H1 (cell line): ENCODE data around the gene RALGAPA2. TPM values are rescaled to one million over a fixed set of nuclear protein-coding genes. Genes with fewer than 3 reads are reported as not detected.

Source experiments
- CTCF ChIA-PET: fragments of 300-600 bp; sonication (Branson Sonifier 250); formaldehyde crosslinking; loops from one replicate; lab custom pipeline; 2021; ENCODE audit not compliant: partially characterized antibody; lab: Charles Lee
- POLR2A ChIA-PET: fragments of 300-600 bp; sonication (Branson Sonifier 250); formaldehyde crosslinking; loops from one replicate; lab custom pipeline; 2021; ENCODE audit warnings: inconsistent platforms; ENCODE audit not compliant: partially characterized antibody; lab: Charles Lee
- DNase-seq, 2 experiments: peaks; one replicate each; pipeline versions ENCODE4 v3.0.0 to v3.0.0-alpha.2; 2010 to 2022; ENCODE audit warnings: low spot score in 2 of 2, low read depth in 1 of 2, mixed read lengths in 1 of 2
- FAIRE-seq: peaks from 2 replicates; lab custom pipeline; 2011; peaks lifted over from hg19 to GRCh38; lab: Jason Lieb, UNC
- H2AFZ ChIP-seq: 2 replicates; pipeline ENCODE4 v1.8.1; 2012; ENCODE audit warnings: low read length, inconsistent platforms
- H2AK5ac ChIP-seq: 2 replicates; pipeline ENCODE4 v1.6.1; 2013; ENCODE audit warnings: low read depth, low read length
- H2BK120ac ChIP-seq: replicated peaks from 2 replicates; pipeline ENCODE3; 2013; ENCODE audit warnings: low read depth, low read length, inconsistent platforms
- H2BK12ac ChIP-seq: 2 replicates; pipeline ENCODE4 v1.6.1; 2013; ENCODE audit warnings: low read depth, low read length
- H2BK15ac ChIP-seq: 2 replicates; pipeline ENCODE4 v1.6.1; 2013; ENCODE audit warnings: low read length
- H2BK20ac ChIP-seq: 2 replicates; pipeline ENCODE4 v1.6.1; 2013; ENCODE audit warnings: low read length
- H2BK5ac ChIP-seq: 2 replicates; pipeline ENCODE4 v1.6.1; 2013; ENCODE audit warnings: low read depth, low read length
- H3K14ac ChIP-seq: 2 replicates; pipeline ENCODE4 v1.6.1; 2013; ENCODE audit warnings: inconsistent platforms; ENCODE audit not compliant: insufficient read length
- H3K18ac ChIP-seq: 2 replicates; pipeline ENCODE4 v1.6.1; 2013; ENCODE audit warnings: low read length; ENCODE audit errors: extremely low read depth
- H3K23ac ChIP-seq: 2 replicates; pipeline ENCODE4 v1.6.1; 2013; ENCODE audit warnings: inconsistent platforms; ENCODE audit not compliant: insufficient read length
- H3K23me2 ChIP-seq: 2 replicates; pipeline ENCODE4 v1.6.1; 2013; ENCODE audit warnings: low read depth, low read length
- H3K27ac ChIP-seq: 2 replicates; pipeline ENCODE4 v1.6.1; 2011; ENCODE audit warnings: low read depth, low read length, inconsistent platforms
- H3K27me3 ChIP-seq, 4 experiments: replicated peaks in 1 of 4; 1 replicate in 1 of 4; 2 replicates in 3 of 4; pipeline versions ENCODE4 v1.6.1 to v1.8.1; 2011 to 2013; ENCODE audit warnings: low read length in 3 of 4, mild to moderate bottlenecking in 3 of 4, inconsistent platforms in 2 of 4, mixed read lengths in 2 of 4, moderate library complexity in 1 of 4; ENCODE audit not compliant: control insufficient read depth in 3 of 4, insufficient read depth in 3 of 4; ENCODE audit errors: extremely low read depth in 1 of 4
- H3K36me3 ChIP-seq, 4 experiments: 2 replicates each; pipeline versions ENCODE4 v1.6.1 to v1.8.1; 2011 to 2013; ENCODE audit warnings: mild to moderate bottlenecking in 4 of 4, low read length in 3 of 4, moderate library complexity in 2 of 4, control low read depth in 1 of 4, inconsistent platforms in 1 of 4; ENCODE audit not compliant: insufficient read depth in 4 of 4, control insufficient read depth in 2 of 4
- H3K4ac ChIP-seq: replicated peaks from 2 replicates; pipeline ENCODE3; 2013; ENCODE audit warnings: low read length, low read depth, mixed read lengths, inconsistent platforms; ENCODE audit not compliant: insufficient read length
- H3K4me1 ChIP-seq, 4 experiments: replicated peaks in 1 of 4; 1 replicate in 1 of 4; 2 replicates in 3 of 4; pipeline versions ENCODE4 v1.6.1 to v1.8.1; 2011 to 2013; ENCODE audit warnings: low read length in 3 of 4, inconsistent platforms in 2 of 4, mixed read lengths in 1 of 4; ENCODE audit not compliant: insufficient read depth in 4 of 4, control insufficient read depth in 3 of 4
- H3K4me2 ChIP-seq, 2 experiments: 2 replicates each; pipeline versions ENCODE4 v1.6.1 to v1.8.1; 2011 to 2013; ENCODE audit warnings: low read depth in 2 of 2, low read length in 2 of 2, control low read depth in 1 of 2, inconsistent platforms in 1 of 2, mild to moderate bottlenecking in 1 of 2; ENCODE audit not compliant: insufficient read depth in 1 of 2
- H3K4me3 ChIP-seq, 4 experiments: fragments of 200-600, 300-600 bp in 1 of 4; sonication (generic), shearing (Covaris generic), sonication (Bioruptor Twin) in 1 of 4; 2 replicates each; pipeline versions ENCODE4 v1.5.1 to v1.8.1; 2011 to 2016; ENCODE audit warnings: low read length in 4 of 4, low read depth in 3 of 4, control low read depth in 2 of 4, inconsistent platforms in 2 of 4, mild to moderate bottlenecking in 2 of 4, mixed read lengths in 1 of 4, moderate library complexity in 1 of 4; ENCODE audit not compliant: insufficient read depth in 2 of 4; ENCODE audit errors: extremely low read depth in 1 of 4
- H3K56ac ChIP-seq: replicated peaks from 2 replicates; pipeline ENCODE3; 2013; ENCODE audit warnings: low read depth, mild to moderate bottlenecking, mixed read lengths, low read length, inconsistent platforms; ENCODE audit not compliant: insufficient read length
- H3K79me1 ChIP-seq: 2 replicates; pipeline ENCODE4 v1.6.1; 2013; ENCODE audit warnings: low read depth, low read length, control low read depth
- H3K79me2 ChIP-seq, 2 experiments: 2 replicates each; pipeline versions ENCODE4 v1.6.1 to v1.8.1; 2012 to 2013; ENCODE audit warnings: low read length in 2 of 2, mild to moderate bottlenecking in 2 of 2, inconsistent platforms in 1 of 2; ENCODE audit not compliant: insufficient read depth in 2 of 2, control insufficient read depth in 1 of 2
- H3K9ac ChIP-seq, 4 experiments: replicated peaks in 1 of 4; 1 replicate in 1 of 4; 2 replicates in 3 of 4; pipeline versions ENCODE4 v1.6.1 to v1.8.1; 2011 to 2013; ENCODE audit warnings: low read depth in 3 of 4, low read length in 3 of 4, control low read depth in 2 of 4, mild to moderate bottlenecking in 2 of 4, moderate library complexity in 2 of 4, inconsistent platforms in 1 of 4; ENCODE audit errors: extremely low read depth in 1 of 4
- H3K9me3 ChIP-seq, 2 experiments: 2 replicates each; pipeline versions ENCODE4 v1.6.1 to v1.8.1; 2012 to 2013; ENCODE audit warnings: mild to moderate bottlenecking in 2 of 2, moderate library complexity in 2 of 2, control low read depth in 1 of 2, inconsistent platforms in 1 of 2, low read depth in 1 of 2, low read length in 1 of 2, mixed read lengths in 1 of 2; ENCODE audit not compliant: insufficient read depth in 2 of 2
- H4K20me1 ChIP-seq, 2 experiments: replicated peaks in 1 of 2; 2 replicates each; pipeline versions ENCODE3 to v1.8.1; 2011 to 2013; ENCODE audit warnings: inconsistent platforms in 2 of 2, low read length in 2 of 2, mild to moderate bottlenecking in 1 of 2; ENCODE audit not compliant: insufficient read depth in 2 of 2, control insufficient read depth in 1 of 2
- H4K5ac ChIP-seq: 2 replicates; pipeline ENCODE4 v1.6.1; 2013; ENCODE audit warnings: low read length, low read depth, mixed read lengths, inconsistent platforms; ENCODE audit not compliant: insufficient read length
- H4K8ac ChIP-seq: 2 replicates; pipeline ENCODE4 v1.8.0; 2013; ENCODE audit warnings: mild to moderate bottlenecking, moderate library complexity, low read length, inconsistent platforms; ENCODE audit not compliant: insufficient read depth; ENCODE audit errors: extremely low read depth
- H4K91ac ChIP-seq: replicated peaks from 2 replicates; pipeline ENCODE3; 2013; ENCODE audit warnings: low read length, mixed read lengths, inconsistent platforms; ENCODE audit not compliant: insufficient read length
- CHD2 ChIP-seq: IDR thresholded peaks from 2 replicates; pipeline ENCODE4 v1.6.1; 2012; ENCODE audit warnings: low read length, improper control_type of control experiment
- JUN ChIP-seq: IDR thresholded peaks from 2 replicates; pipeline ENCODE4 v1.6.1; 2011; ENCODE audit warnings: low read depth, mild to moderate bottlenecking, improper control_type of control experiment, low read length
- JUND ChIP-seq: IDR thresholded peaks from 2 replicates; pipeline ENCODE4 v1.6.1; 2011; ENCODE audit warnings: mild to moderate bottlenecking, improper control_type of control experiment, low read length
- KDM4A ChIP-seq: IDR thresholded peaks from one replicate; pipeline ENCODE4 v1.7.1; 2012; ENCODE audit warnings: low read depth, mild to moderate bottlenecking, moderate library complexity, low read length, inconsistent platforms; ENCODE audit not compliant: severe bottlenecking
- NANOG ChIP-seq: IDR thresholded peaks from 2 replicates; pipeline ENCODE4 v1.6.1; 2011; ENCODE audit warnings: low read length, low read depth, mild to moderate bottlenecking, inconsistent platforms; ENCODE audit not compliant: insufficient read depth, poor library complexity, severe bottlenecking
- PHF8 ChIP-seq: fragments of 200-600 bp; sonication (generic); conservative IDR thresholded peaks from 2 replicates; pipeline ENCODE4 v1.7.1; 2012; ENCODE audit warnings: low read depth, mild to moderate bottlenecking, inconsistent platforms, low read length, moderate library complexity
- RBBP5 ChIP-seq: IDR thresholded peaks from 2 replicates; pipeline ENCODE4 v1.7.1; 2012; ENCODE audit warnings: low read depth, mild to moderate bottlenecking, inconsistent platforms, low read length, moderate library complexity, borderline replicate concordance
- TEAD4 ChIP-seq: IDR thresholded peaks from 2 replicates; pipeline ENCODE4 v1.6.1; 2012; ENCODE audit warnings: low read depth, low read length, inconsistent platforms, mixed read lengths
- YY1 ChIP-seq: IDR thresholded peaks from 2 replicates; pipeline ENCODE4 v1.6.1; 2011; ENCODE audit warnings: low read depth, mild to moderate bottlenecking, low read length
- polyA plus RNA-seq, 7 experiments: library from polyadenylated mRNA; depleted of rRNA in 3 of 7; stranded (reverse) in 5 of 7; unstranded in 2 of 7; fragments of >200 nt in 5 of 7; fragments of 200-250 nt in 2 of 7; gene quantifications; 1 replicate in 5 of 7; 2 replicates in 1 of 7; 4 replicates in 1 of 7; pipeline versions ENCODE4 v1.2.1 to v1.2.3, GENCODE V29; 2011 to 2013; ENCODE audit warnings: missing spikeins in 2 of 7, mixed read lengths in 2 of 7
- total RNA-seq: library from RNA; stranded (reverse); fragmentation: NEBNext Ultra II Directional; extraction: Animal tissue kit (Norgen Biotek cat#: 25700); gene quantifications from 2 replicates; pipeline ENCODE4 v1.2.1, GENCODE V29; 2021

RALGAPA2 gene
- total and polyA plus RNA-seq, 2 of the 8 experiments (the other 6 are each of a cell fraction or from before 2014, with no cell fraction given) = 5.1 to 25.5 TPM

DNA sequence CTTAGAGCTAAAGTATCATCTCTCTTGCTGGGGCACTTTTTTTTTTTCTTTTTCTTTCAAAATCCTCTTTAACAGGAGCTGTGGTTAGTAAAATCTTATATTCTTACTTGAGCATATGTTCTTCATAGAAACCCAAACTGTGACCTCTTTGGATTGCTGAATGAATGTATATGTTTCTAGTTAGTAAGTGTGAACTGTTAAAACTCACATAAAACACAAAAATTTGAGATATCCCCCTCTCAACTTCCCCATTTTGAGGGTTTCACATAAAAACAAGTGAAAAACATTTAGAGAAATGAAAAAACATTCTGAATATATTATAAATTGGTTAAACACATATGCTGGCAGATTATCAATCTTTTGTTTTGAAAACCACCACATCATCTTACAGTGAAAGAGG, 266.4 kb downstream of the RALGAPA2 start:
- ChIA-PET CTCF (interaction anchor here (0.6 to 1.4 kb wide), 5 partner anchors 10 to 244 kb away, joined by 3 to 5 read pairs (median 3); no protein-coding TSS in a partner anchor), POLR2A (interaction anchor here (1.0 kb wide), 1 partner anchor 13 kb away, joined by 3 read pairs; no protein-coding TSS in a partner anchor)
- FAIRE-seq = no peak

More for the DNA sequence above, 266.4 kb downstream of the RALGAPA2 start:
- no peak overlapping the region for H3K4me2 ChIP-seq
- H3K79me2 ChIP-seq = no peaks in the 10 kb centered on the region
- no peak overlapping the region for H3K4ac ChIP-seq
- H2BK5ac ChIP-seq = no peak overlapping the region
- H4K8ac ChIP-seq = no peak overlapping the region
- H3K79me1 ChIP-seq = no peaks in the 10 kb centered on the region
- no peak overlapping the region for H3K9ac ChIP-seq
- H4K5ac ChIP-seq = no peak overlapping the region
- DNase-seq = no peak
- no peaks in the 10 kb centered on the region for H4K20me1 ChIP-seq
- H3K36me3 ChIP-seq = no peaks in the 10 kb centered on the region
- no peak overlapping the region for H2BK15ac ChIP-seq
- H3K23ac ChIP-seq = no peak overlapping the region
- no peaks in the 10 kb centered on the region for H3K9me3 ChIP-seq
- no peak overlapping the region for H2AFZ ChIP-seq
- H2AK5ac ChIP-seq = no peak overlapping the region
- H3K56ac ChIP-seq = no peak overlapping the region
- H2BK12ac ChIP-seq = no peak overlapping the region
- no peaks in the 10 kb centered on the region for H3K23me2 ChIP-seq
- H2BK20ac ChIP-seq = no peak overlapping the region
- H3K4me1 ChIP-seq = peaks cover 0 to 5% (median 4%) of the 10 kb centered on the region in 4 experiments; a peak in 3 of 7 replicates
- H4K91ac ChIP-seq = no peak overlapping the region
- H3K27me3 ChIP-seq = no peaks in the 10 kb centered on the region
- H3K4me3 ChIP-seq = no peak overlapping the region
- no peak overlapping the region for H3K27ac ChIP-seq
- H2BK120ac ChIP-seq = no peak overlapping the region
- H3K18ac ChIP-seq = no peak overlapping the region
- no peak overlapping the region for H3K14ac ChIP-seq
- no peak for TF ChIP-seq YY1
- no peak for TF ChIP-seq KDM4A
- no peak for TF ChIP-seq TEAD4
- no peak for TF ChIP-seq JUND
- TF ChIP-seq CHD2 = no peak
- TF ChIP-seq NANOG = no peak
- TF ChIP-seq RBBP5 = no peak
- TF ChIP-seq JUN = no peak
- no peak for TF ChIP-seq PHF8
